Activated T-cell treated with anti-CD3 and anti-CD28 coated beads, Interleukin-2, amount 50 U/mL, for 24 hours (primary cell): Measurements from ENCODE around the gene EGFL7.
"Not testable (repeated sequence)": the region's sequence is repeated elsewhere in the genome, so short reads cannot be mapped to it uniquely, and the experiment has no call there.

Experiments
- DNase-seq: peaks from one replicate; pipeline ENCODE4 v3.0.0-alpha.2; 2020
- H3K27ac Mint-ChIP-seq: 2 replicates; pipeline ENCODE4 v1.8.0; 2020; ENCODE audit warnings: mild to moderate bottlenecking, mixed read lengths
- H3K27me3 Mint-ChIP-seq: 2 replicates; pipeline ENCODE4 v1.8.0; 2020; ENCODE audit warnings: mixed read lengths
- H3K36me3 Mint-ChIP-seq: 2 replicates; pipeline ENCODE4 v1.8.0; 2020; ENCODE audit warnings: low read depth, mixed read lengths
- H3K4me1 Mint-ChIP-seq: 2 replicates; pipeline ENCODE4 v1.8.0; 2020; ENCODE audit warnings: low read depth, mixed read lengths
- H3K4me3 Mint-ChIP-seq: 2 replicates; pipeline ENCODE4 v1.8.0; 2020; ENCODE audit warnings: mild to moderate bottlenecking, moderate library complexity, mixed read lengths
- H3K9me3 Mint-ChIP-seq: 2 replicates; pipeline ENCODE4 v1.8.0; 2020; ENCODE audit warnings: mixed read lengths

The EGFL7 gene

GRCh38 chr9:136709454-136710109, 46.9 kb downstream of the EGFL7 start:
- Mint-ChIP-seq H3K4me3 (no peak overlapping the region), H3K27me3 (peaks cover 52% of the 10 kb centered on the region), H3K4me1 (peaks cover 4% of the 10 kb centered on the region), H3K36me3 (no peaks in the 10 kb centered on the region), H3K27ac (no peak overlapping the region), H3K9me3 (no peaks in the 10 kb centered on the region)
- no peak for DNase-seq

- no peak overlapping the region for H3K4me3 Mint-ChIP-seq
- no peak for DNase-seq
- no peaks in the 10 kb centered on the region for H3K9me3 Mint-ChIP-seq
- peaks cover 4% of the 10 kb centered on the region for H3K4me1 Mint-ChIP-seq
- no peak overlapping the region for H3K27ac Mint-ChIP-seq
- H3K36me3 Mint-ChIP-seq = no peaks in the 10 kb centered on the region
- peaks cover 49% of the 10 kb centered on the region for H3K27me3 Mint-ChIP-seq
Measured at GRCh38 chr9:136710543-136710942, 47.8 kb downstream of the EGFL7 start.

GRCh38 chr9:136711219-136711648, 48.5 kb downstream of the EGFL7 start:
- H3K27ac Mint-ChIP-seq, DNase-seq, H3K4me1 Mint-ChIP-seq, H3K9me3 Mint-ChIP-seq, H3K36me3 Mint-ChIP-seq: not testable (repeated sequence)
- Mint-ChIP-seq H3K27me3 (peaks cover 49% of the 10 kb centered on the region), H3K4me3 (peak overlapping the region; percentile 35)

- Mint-ChIP-seq H3K4me3 (peak within 1 kb of the TSS; percentile 35), H3K36me3 (no peaks in the 10 kb centered on the region), H3K27ac (no peak within 1 kb of the TSS), H3K9me3 (no peaks in the 10 kb centered on the region), H3K4me1 (peaks cover 4% of the 10 kb centered on the region), H3K27me3 (peaks cover 52% of the 10 kb centered on the region)
- no peak for DNase-seq
Measured at GRCh38 chr9:136711751-136712689, 49.3 kb downstream of the EGFL7 start, which contains the start of gene DIPK1B. Gene DIPK1B (plus strand): TSS chr9:136712572. CDS start chr9:136712666, 94 bp downstream.

- H3K9me3 Mint-ChIP-seq = no peaks in the 10 kb centered on the region
- no peak overlapping the region for H3K4me3 Mint-ChIP-seq
- peaks cover 4% of the 10 kb centered on the region for H3K4me1 Mint-ChIP-seq
- no peak for DNase-seq
- peaks cover 49% of the 10 kb centered on the region for H3K27me3 Mint-ChIP-seq
- H3K36me3 Mint-ChIP-seq = no peaks in the 10 kb centered on the region
- H3K27ac Mint-ChIP-seq = no peak overlapping the region
Measured at GRCh38 chr9:136712690-136713544, 50.2 kb downstream of the EGFL7 start.

- H3K4me1 Mint-ChIP-seq = peaks cover 4% of the 10 kb centered on the region
- H3K27ac Mint-ChIP-seq = no peak overlapping the region
- no peaks in the 10 kb centered on the region for H3K36me3 Mint-ChIP-seq
- H3K27me3 Mint-ChIP-seq = peaks cover 49% of the 10 kb centered on the region
- no peaks in the 10 kb centered on the region for H3K9me3 Mint-ChIP-seq
- H3K4me3 Mint-ChIP-seq = no peak overlapping the region
- no peak for DNase-seq
Measured at GRCh38 chr9:136713550-136713949, 50.8 kb downstream of the EGFL7 start.

GRCh38 chr9:136714096-136714892, 51.6 kb downstream of the EGFL7 start:
- H3K36me3 Mint-ChIP-seq = no peaks in the 10 kb centered on the region
- peaks cover 49% of the 10 kb centered on the region for H3K27me3 Mint-ChIP-seq
- H3K4me1 Mint-ChIP-seq = peaks cover 4% of the 10 kb centered on the region
- no peak for DNase-seq
- no peaks in the 10 kb centered on the region for H3K9me3 Mint-ChIP-seq
- H3K4me3 Mint-ChIP-seq = no peak overlapping the region
- H3K27ac Mint-ChIP-seq = no peak overlapping the region

GRCh38 chr9:136714893-136715274, 52.2 kb downstream of the EGFL7 start:
- Mint-ChIP-seq H3K4me1 (peaks cover 4% of the 10 kb centered on the region), H3K9me3 (no peaks in the 10 kb centered on the region)

GRCh38 chr9:136717399-136717798, 54.7 kb downstream of the EGFL7 start:
- no peaks in the 10 kb centered on the region for H3K9me3 Mint-ChIP-seq
- H3K4me3 Mint-ChIP-seq = no peak overlapping the region
- peaks cover 26% of the 10 kb centered on the region for H3K27me3 Mint-ChIP-seq
- H3K27ac Mint-ChIP-seq = no peak overlapping the region
- peaks cover 8% of the 10 kb centered on the region for H3K36me3 Mint-ChIP-seq
- no peaks in the 10 kb centered on the region for H3K4me1 Mint-ChIP-seq
- DNase-seq = no peak

More at GRCh38 chr9:136714893-136715274, 52.2 kb downstream of the EGFL7 start:
- H3K36me3 Mint-ChIP-seq = no peaks in the 10 kb centered on the region
- no peak overlapping the region for H3K4me3 Mint-ChIP-seq
- no peak for DNase-seq
- no peak overlapping the region for H3K27ac Mint-ChIP-seq
- peaks cover 46% of the 10 kb centered on the region for H3K27me3 Mint-ChIP-seq

- peak overlapping the region; percentile 22 for H3K27ac Mint-ChIP-seq
- peaks cover 20% of the 10 kb centered on the region for H3K36me3 Mint-ChIP-seq
- H3K9me3 Mint-ChIP-seq = no peaks in the 10 kb centered on the region
- no peak for DNase-seq
- peaks cover 20% of the 10 kb centered on the region for H3K27me3 Mint-ChIP-seq
- H3K4me1 Mint-ChIP-seq = peaks cover 1% of the 10 kb centered on the region
- H3K4me3 Mint-ChIP-seq = no peak overlapping the region
Measured at GRCh38 chr9:136718345-136719194, 55.9 kb downstream of the EGFL7 start.

GRCh38 chr9:136719195-136719880, 56.6 kb downstream of the EGFL7 start:
- Mint-ChIP-seq H3K9me3 (no peaks in the 10 kb centered on the region), H3K4me3 (no peak overlapping the region), H3K36me3 (peaks cover 28% of the 10 kb centered on the region), H3K27ac (no peak overlapping the region), H3K27me3 (peaks cover 13% of the 10 kb centered on the region), H3K4me1 (peaks cover 9% of the 10 kb centered on the region)
- DNase-seq = no peak

- peaks cover 10% of the 10 kb centered on the region for H3K27me3 Mint-ChIP-seq
- H3K9me3 Mint-ChIP-seq = no peaks in the 10 kb centered on the region
- DNase-seq = no peak
- H3K36me3 Mint-ChIP-seq = peaks cover 38% of the 10 kb centered on the region
- H3K4me1 Mint-ChIP-seq = peaks cover 14% of the 10 kb centered on the region
- H3K27ac Mint-ChIP-seq = no peak overlapping the region
- H3K4me3 Mint-ChIP-seq = no peak overlapping the region
Measured at GRCh38 chr9:136720251-136720897, 57.7 kb downstream of the EGFL7 start.
